GM21619 (cell line): ENCODE measurements around the gene CTBP2.

Experiments
- ATAC-seq: cut with Tn5 transposase; IDR thresholded peaks from one replicate; pipeline ENCODE4 v1.9.1; 2021; ENCODE audit not compliant: unreplicated experiment

The CTBP2 gene

DNA sequence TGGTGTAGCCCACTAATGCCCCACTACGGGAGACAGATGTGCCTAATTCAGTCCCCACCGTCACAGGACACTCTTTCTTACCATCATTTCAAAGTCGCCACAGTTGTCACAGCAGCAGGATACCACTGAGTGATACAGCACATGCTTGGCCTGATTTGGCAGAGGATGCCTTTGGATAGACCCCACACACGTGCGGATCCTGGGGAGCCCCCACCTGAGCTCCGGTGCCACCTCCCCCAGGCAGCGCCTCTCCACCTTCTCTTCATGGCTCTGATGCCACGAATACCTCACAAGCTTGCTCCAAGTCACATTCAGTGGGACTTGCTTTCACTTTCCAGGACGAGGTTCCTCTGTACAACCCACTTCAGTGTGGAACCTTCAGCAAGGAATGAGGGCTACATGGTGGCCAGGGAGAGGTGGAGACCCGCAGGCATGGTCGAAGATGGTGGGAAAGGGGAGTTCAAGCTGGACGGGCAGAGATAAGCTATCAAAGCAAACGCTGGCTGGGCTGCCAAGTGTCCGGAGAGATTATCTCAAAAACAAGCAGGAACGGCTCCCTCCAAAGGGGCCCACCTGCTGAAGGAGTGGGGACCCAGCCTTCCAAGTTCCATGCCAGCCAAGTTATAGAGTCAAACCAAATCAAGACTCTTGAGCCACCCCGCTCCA, 111.0 kb downstream of the CTBP2 start:
- no peak for ATAC-seq

DNA sequence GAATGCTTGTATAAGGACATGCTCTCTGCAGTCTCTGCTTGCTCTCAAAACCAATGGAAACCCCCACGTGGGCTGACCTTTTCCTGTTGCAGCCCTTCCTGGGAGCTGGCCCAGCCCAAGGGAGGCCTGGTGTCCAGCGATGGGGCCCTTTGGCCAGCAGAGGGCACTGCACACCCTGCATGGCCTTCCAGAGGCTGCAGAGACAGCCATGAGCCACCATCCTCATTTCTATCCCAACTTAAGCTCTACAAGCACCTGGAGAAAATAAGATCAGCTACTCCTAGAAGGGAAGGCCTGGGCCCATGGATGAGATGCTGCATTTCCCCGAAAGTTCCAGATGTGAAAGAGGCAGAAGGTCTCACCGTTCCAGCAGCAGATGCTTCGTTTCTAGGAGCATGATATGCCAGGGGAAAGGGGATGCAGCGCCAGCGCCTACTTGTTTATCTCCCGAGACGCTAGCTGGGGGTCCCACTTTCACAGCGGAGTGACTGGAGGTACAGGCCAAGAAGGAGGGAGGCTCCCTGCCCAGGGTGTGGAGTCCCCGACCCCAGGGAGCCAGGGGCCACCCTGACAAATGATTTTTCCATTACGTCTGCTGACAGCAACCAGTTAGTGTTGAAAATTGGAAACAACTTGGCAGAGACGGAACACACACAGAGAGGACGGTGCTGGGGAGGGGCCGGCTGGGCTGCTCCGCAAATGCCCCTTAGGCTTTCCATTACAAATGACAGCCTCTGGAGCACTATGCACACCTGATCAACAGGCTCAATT, 112.1 kb downstream of the CTBP2 start:
- ATAC-seq: peak; percentile 91

DNA sequence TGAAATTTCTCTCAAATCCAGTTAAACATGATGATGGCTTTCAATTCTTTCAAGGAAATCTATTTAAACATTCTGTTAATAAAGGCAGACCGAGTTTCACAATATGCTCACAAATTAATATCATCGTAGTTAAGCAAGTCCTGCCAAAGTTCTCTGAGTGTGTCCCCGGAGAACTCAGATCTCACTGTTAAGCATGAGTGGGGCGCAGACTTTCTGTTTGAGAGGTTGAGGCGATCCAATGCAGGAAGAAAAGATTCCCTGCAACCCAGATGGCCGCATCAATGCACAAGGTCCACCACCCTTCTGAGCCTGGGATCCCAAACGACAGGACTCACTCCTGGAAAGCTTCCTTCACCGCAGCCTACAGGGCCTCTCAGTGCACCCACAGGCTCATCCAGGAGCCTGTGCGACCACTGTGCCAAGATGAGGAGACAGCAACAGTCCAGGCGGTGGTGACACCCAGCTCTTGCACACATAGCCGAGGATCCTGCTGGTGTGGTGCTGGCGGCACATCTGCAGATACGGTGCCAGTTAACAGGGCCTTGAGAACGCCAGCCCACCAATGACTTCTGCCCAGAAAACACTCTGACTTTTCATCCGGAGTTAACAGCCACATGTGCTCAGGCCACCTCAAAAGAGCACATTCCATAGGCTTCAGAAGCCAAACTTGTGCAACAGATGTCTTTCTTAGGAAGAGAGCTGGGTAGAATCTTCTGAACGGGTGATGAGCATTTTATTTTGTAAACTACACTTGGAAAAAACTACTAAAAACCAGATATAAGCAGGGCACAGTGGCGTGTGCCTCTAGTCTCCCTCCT, 116.3 kb downstream of the CTBP2 start:
- no peak for ATAC-seq

DNA sequence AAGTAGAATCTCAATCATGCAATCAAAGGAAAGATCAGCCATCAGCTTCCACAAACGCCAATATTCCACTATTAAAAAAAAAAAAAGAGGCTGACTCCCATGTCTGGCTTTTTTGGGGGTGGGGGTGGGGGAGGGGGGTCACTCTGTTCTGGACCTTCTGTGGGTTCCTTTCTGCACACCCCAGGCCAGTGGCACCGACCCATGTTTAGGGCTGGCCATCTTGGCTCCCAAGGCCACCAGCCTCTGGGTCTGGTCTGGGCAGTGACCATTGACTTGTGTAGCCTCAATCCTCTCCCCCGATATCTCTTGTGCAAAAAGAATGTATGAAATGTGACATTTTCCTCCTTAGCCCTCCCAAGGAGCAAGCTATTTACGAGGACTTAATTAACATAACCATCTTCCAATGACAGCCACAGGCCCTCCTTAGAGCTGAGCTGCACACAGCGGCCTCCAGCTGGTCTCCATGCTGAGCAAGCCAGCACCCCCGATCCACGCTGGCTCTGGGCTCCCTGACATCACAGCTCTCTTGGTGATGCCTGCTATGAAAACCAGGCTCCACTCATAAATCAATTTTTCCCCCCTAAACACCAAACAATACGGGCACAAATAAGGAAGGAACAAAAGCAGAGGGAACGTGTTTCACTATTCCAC, 118.4 kb downstream of the CTBP2 start:
- ATAC-seq: no peak

DNA sequence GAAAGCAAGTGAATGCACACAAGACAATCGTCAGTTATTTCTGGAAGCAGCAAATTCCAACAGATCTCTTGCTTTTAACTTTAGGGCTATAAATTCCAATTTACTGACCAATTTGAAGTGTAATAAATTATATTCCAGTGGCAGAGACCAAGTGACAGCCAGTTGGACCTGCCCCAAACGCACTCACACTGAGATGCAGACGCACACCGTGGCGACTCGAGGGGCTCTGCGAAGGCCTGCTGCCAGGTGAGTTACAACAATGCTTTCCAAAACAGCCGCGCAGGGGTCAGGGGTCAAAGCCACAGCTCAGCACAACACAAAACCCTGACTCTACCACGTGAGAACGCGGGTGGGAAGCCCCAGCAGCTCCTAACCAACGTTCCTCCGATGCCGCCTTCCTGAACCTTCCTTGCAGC, 121.0 kb downstream of the CTBP2 start:
- no peak for ATAC-seq

DNA sequence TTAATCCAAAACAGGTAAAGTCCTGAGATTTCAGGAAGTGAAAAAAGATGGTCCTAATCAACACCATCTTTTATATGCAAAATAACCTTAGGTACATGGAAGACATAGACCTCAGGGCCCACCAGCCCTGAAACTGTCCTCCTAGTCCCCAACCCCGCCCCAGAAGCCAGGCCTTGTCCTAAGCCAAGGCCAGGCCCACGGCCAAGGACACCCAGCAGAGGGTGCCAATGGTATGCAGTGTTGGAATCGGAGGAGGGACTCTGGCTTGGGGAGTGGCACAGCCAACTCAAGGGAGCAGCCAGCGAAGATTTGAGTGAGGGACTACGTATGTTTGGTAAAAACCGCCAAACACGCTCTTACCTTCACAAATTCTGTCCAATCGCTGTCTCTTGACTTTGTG, 121.7 kb downstream of the CTBP2 start:
- ATAC-seq: no peak

DNA sequence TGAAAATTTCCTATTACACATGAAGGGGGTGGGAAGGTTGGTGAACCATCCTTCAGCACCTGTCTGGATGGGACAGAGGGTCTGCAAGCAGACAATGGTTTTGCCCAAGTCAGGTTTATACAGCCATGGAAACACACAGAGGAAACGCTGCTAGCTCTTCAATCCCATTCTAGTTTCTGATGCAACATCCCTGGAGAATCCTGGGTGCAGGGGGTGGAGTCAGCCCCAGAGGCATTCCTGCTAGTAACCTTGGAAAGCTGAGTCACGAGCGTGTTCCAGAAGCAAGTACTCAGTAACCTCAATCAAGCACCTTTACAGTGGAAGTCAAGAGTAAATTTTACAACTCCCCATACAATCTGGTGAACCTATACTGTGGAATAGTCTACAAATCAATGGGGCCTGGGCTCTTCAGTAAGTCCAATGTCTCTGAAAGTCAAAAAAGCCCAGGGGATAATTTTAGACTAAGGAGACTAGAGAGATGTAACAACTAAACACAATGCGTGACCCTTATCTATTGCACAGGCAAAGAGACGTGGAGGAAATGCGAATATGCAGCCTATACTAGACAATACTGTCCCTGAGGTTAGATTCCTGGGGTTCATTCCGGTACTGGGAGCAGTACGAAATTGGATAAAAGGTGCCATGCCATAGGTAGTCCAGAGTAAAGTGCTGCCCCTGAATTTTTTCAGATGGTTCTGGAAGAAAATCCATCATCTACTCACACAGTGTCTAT, 123.1 kb downstream of the CTBP2 start:
- ATAC-seq: no peak

DNA sequence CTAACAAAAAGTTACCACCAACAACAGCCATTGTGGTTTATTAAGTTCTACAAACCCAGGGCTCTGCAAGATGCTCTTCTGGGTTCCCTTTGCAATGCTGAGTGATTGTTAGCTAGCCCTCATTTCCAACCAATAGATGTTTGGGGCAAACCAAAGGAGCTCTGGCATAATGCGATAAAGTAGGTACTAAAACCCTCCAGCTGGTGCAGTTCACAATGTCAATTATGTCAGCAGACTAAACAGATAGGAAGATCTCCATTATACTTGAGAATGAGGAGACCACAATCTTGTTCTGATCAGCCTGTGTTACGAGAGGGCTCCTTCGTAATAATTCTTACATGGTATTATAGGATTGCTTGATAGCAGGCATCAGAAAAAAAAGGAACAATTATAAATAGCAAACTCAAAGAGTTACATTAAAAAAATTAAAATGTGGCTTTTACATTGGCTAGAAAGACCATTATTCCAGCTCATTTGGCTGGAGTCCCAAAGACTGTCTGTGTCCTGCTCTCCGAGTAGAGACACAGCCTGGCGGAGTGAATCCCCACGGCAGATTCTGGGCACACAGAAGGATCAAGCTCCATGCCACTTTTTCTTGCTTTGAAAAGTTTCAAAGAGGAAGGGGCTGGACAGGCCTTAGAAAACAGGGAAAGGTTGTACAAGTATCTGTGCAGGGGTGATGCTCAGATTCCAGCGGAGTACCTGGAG, 124.6 kb downstream of the CTBP2 start:
- no peak for ATAC-seq

DNA sequence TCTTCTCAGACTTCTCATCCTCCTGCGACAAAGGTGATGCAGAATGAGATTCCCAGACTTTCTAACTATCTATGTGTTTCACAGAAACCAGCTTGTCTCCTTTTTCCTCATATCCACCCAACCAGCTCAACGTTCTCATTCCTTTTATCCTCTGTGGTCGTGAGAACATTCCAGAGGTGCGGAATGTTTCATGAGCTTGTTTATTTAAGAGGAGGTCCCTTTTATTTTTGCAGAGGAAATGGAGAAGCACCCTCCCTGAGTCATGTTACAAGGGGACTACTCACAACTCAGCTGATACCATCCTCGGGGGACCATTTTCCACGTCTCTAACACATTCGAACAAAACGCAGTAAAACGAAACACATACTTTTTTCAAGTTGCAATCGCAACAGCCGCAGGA, 125.2 kb downstream of the CTBP2 start:
- ATAC-seq: no peak

DNA sequence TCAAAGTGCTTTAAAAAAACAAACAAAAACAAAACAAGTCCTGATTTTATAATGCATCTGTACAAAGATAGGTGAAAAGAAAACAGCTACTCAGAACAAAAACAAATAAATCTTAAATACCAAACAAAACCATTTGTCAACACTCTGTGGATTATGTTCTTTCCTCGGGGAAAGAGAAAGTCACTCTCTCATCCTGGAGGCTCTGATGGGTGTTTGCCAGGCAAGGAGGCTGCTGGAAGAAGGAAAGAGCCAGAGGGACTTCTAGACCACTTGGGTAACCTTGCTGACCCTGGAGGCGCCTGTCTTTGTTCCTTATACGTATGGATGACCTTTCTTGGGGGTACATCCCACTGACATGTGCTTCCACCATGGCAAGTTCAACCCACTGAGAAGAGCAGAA, 125.7 kb downstream of the CTBP2 start:
- no peak for ATAC-seq

DNA sequence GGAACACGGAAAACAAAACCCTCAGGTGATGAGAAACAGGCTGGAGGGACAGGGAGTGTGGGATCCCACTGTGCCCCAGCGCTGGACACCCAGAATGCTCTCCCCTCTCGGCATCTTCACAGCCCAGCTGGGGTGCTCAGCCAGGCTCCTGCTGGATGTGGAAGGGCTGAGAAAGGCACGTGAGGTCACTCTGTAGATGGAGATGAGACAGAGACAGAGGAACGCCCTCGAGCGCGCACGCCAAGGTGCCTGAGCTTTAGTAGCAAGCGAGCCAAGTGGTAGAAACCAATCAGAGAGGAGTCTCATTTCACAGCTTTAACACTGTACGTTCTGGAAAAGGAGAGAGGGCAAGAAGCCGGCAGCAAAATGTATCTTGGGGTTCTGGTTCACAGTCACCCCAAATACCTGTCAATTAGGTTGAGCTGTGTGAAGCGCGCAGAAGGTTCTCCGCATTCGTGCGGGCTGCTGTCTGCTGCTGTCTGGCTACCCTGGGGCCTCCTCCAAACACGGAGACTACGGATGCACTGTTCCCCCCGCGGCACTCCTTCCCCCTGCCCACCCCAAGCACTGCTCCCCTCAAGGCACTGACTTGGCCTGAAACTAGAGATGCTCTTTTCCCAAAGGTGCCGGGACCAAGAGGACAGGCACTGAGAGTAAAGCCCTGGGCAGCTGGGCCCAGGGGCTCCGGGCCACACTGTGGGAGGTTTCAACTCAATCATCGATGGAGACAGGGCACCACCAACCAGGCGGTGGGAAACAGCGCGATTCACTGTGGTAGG, 127.0 kb downstream of the CTBP2 start:
- ATAC-seq: no peak

DNA sequence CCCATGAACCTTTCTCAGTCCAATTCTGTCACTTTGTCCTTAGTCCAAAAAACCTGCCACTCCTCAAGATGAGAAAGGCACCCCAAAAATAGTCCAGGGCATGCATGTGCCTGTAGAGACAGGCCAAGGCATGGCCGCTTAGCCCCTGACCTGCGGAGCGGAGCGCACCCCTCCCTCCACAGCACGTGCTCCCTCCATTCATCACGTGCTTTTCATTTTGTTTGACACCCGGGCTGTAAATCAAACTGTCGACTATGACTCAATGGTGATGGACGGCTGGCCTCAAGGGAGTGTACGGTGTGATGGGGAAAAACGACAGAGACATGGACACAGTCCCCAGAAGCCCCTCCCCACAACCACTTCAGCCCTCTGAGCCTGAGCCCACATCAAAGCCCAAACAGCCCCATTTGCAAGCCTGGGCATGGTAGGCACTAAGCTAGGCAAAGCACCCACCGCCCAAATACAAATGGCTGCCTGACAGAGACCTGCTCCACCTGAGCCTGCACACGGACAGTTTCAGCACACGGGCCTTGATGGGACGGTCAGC, 127.8 kb downstream of the CTBP2 start:
- ATAC-seq: no peak

DNA sequence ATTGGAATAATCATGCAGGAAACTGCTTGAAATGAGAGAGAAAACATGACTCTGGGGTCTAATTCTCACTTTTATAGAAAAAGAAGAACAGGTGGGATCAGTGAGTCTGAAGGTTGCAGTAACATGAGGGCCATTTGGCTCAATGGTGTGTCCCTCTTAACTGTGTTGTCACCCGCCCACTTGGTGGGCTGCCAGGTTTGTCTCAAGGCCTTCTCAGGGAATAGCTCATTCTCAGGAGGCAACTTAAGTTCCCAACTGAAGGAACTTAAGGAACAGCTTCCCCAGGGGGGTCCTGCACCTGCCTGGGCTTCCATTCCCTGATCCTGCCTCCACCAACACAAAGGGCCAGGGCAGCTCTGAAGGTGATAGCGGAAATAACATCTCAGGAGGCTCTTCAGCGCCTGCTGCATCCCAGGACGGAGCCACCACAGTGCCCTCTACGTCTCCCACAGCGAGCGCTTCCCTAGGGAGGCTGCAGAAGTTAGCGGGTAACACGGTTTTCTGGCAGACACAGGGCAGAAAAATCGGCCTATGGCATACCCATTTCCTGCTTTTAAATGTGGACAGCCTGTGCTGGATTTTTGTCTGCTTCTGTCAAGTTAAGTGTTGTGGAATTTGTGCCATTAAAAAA, 129.7 kb downstream of the CTBP2 start:
- ATAC-seq: no peak

DNA sequence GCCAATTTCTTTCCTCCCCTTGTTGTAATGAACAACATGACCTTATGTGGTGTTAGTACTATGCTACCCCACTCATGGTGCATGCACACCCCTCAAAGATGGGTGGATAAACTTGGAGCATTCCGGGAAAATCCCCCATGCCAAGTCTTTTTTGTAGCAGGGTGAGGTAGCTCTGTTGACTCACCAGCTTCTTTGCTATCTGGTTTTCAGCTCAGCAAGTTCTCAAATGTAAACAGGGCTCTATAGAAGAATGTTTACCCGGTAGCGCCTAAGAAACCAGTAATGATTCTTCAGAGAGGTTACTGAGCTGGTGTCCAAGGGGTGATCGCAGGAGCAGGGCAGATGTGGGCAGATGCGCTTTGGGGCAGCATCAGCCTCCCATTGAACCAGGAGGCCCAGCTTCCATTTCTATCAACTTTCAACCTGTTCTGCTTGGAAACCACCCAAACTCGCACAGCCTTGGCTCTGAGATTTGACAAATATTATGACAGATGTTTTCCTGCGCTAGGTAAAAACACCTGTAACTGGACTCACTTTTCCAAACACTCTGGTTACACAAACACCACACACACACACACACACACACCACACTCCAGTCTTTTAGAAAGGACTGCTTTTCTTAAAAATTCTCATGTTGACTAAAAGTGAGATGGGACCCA, 130.7 kb downstream of the CTBP2 start:
- ATAC-seq: no peak

DNA sequence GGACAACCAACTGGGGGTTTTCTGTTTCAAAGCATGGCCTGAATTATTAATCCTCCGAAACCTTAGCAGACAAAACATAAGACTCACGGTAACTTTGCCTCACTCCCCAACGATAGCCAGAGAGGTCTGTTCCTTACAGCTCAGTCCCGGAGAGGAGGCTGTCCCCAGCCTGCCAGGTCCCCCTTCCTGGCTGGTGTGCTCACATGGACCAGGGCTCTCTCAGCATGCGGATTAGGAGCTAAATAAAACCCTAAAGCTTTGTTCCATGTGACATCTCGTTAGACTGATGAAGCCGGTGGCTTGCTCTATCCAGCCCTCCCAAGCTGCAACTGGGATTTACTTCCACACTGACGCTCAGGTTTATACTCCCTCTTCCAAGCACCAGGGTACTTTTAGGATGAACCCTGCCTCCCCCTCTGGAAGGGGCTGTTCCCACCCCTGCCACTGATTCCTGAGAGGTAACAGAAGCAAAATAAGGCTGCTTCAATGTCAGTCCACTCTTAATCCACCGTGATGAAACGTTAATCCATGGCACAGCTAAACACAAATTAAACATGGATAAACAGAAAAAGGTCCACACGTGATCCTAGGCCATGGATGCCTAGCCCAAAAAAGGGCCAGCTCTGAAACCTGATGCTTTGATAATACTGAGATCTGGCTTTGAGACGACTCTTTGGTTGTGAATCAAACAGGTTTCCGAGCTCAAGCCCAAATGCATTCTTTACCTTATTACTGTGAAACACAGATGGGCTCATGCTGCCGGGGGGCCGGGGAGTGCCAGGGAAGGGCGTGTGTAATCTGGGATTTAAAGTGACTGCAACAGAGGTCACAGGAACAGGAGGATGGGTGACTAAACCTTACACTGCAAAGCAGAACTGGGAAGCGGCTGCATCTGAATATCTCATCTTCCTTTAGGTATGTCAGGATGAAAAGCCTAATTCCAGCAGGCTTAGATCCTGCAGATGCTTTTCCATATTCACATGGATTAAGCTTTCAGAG, 132.2 kb downstream of the CTBP2 start:
- ATAC-seq: no peak

DNA sequence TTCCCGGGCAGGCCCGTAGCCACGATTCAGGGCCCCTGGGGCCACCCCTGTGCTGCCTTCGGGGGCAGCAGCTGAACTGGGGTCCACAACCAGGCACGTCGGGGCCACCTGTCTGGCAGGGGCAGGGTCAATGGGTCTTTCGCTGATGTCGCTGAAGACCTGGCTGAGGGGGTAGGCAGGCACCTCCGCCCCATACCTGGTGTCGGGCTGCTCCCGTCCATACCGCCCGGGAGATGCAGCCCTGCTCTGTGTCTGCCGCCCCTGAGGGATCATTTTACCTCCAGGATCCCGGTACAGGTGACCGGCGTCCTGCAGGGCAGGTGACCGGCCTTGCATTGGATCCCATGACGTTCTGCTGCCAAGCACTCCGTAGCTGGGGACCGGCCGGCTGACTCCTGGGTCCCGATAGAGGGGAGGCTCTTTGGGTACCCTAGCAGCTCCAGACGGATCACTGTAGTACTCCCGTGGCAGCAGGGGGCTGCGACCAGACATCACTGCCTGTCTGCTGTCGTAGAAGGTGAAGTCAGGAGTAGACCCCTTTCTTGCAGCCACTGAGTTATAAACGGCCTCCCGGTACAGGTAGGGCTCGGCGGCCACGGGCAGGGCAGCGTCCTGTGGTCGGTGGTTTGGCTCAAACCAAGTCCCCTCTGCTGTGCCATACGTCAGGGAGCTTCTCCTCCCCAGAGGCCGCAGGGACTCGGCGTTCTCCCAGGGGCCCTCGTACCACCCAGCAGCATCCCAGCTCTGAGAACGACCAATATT, 133.2 kb downstream of the CTBP2 start:
- ATAC-seq: no peak
